Activated CD8-positive, alpha-beta T cell treated with anti-CD3 and anti-CD28 coated beads for 36 hours (primary cell): ENCODE data around the gene CCDC170. TPM values are rescaled to one million over a fixed set of nuclear protein-coding genes. Genes with fewer than 3 reads are reported as not detected.

ENCODE experiments used
- ATAC-seq: fragments of 200-7000 bp; cut with Tn5 transposase; one replicate; pipeline ENCODE4 v1.10.0; 2021; ENCODE audit warnings: mild to moderate bottlenecking, moderate library complexity
- CTCF ChIA-PET: fragments of 350-600 bp; sonication (Branson Sonifier 250); formaldehyde crosslinking; loops from one replicate; lab custom pipeline; 2021; ENCODE audit warnings: antibody characterized with exemption; lab: Charles Lee
- POLR2A ChIA-PET: fragments of 350-600 bp; sonication (Branson Sonifier 250); formaldehyde crosslinking; loops from one replicate; lab custom pipeline; 2021; ENCODE audit warnings: antibody characterized with exemption; lab: Charles Lee
- DNase-seq: peaks from one replicate; pipeline ENCODE4 v3.0.0-alpha.2; 2020
- H3K27ac Mint-ChIP-seq: one replicate; pipeline ENCODE4 v1.8.0; 2021; ENCODE audit warnings: mild to moderate bottlenecking, mixed read lengths
- H3K27me3 Mint-ChIP-seq: one replicate; pipeline ENCODE4 v1.8.0; 2021; ENCODE audit warnings: mixed read lengths
- H3K36me3 Mint-ChIP-seq: one replicate; pipeline ENCODE4 v1.8.0; 2021; ENCODE audit warnings: low read depth, mixed read lengths
- H3K4me1 Mint-ChIP-seq: one replicate; pipeline ENCODE4 v1.8.0; 2021; ENCODE audit warnings: low read depth, mixed read lengths
- H3K4me3 Mint-ChIP-seq: one replicate; pipeline ENCODE4 v1.8.0; 2021; ENCODE audit warnings: mild to moderate bottlenecking, moderate library complexity, mixed read lengths
- H3K9me3 Mint-ChIP-seq: one replicate; pipeline ENCODE4 v1.8.0; 2021; ENCODE audit warnings: mixed read lengths
- CTCF ChIP-seq: fragments of 200-600 bp; IDR thresholded peaks from one replicate; pipeline ENCODE4 v1.8.0; 2022; ENCODE audit warnings: antibody characterized with exemption, mild to moderate bottlenecking
- intact Hi-C: fragments of 100-400 bp; cut with micrococcal nuclease; formaldehyde crosslinking; loops from one replicate; pipeline ENCODE4 v1.10.0; 2022
- total RNA-seq, 2 experiments: library from RNA; stranded (reverse); gene quantifications; one replicate each; pipeline ENCODE4 v1.2.3, GENCODE V29; 2021

CCDC170 gene
- total RNA-seq, 2 experiments from 2014 or later = not detected

DNA sequence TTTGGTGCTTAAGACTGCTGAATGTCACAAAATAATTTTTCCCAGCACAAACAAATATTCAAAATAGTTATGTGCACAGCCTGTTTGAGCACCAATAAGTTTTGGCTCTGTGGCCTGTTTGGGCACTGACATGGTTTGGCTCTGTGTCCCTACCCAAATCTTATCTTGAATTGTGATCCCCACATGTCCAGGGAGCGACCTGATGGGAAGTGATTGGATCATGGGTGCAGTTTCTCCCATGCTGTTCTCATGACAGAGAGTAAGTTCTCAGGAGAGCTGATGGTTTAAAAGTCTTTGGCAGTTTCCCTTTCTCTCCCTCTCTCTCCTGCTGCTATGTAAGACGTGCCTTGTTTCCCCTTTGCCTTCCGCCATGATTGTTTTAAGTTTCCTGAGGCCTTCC lies 167.7 kb downstream of the CCDC170 start:
- H3K27ac Mint-ChIP-seq = no peak overlapping the region
- ChIA-PET CTCF (no interaction called here), POLR2A (no interaction called here)
- DNase-seq (no peak), ATAC-seq (no peak)
- no peak overlapping the region for H3K4me3 Mint-ChIP-seq
- H3K36me3 Mint-ChIP-seq = no peaks in the 10 kb centered on the region
- H3K27me3 Mint-ChIP-seq = no peaks in the 10 kb centered on the region
- H3K9me3 Mint-ChIP-seq = no peaks in the 10 kb centered on the region
- no peaks in the 10 kb centered on the region for H3K4me1 Mint-ChIP-seq
- no peak for TF ChIP-seq CTCF
- intact Hi-C loops = no loop called here

DNA sequence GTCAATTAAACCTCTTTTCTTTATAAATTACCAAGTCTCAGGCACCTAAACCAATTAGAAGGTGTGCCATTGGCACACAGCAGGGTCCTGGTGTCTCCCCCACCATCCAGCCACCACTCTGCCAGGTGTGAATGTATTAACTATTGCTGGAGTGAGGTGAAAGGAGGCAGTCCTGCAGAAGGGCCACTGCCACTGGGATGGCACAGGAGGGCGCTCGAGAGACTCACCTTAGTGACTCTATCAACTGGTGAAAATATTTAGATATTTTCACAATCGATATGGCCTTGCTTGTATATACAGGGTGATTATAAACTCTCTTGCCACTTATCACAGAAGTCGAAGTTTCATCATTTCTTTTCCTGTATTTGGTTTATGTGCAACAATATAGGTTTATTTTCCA lies 168.1 kb downstream of the CCDC170 start:
- no peaks in the 10 kb centered on the region for H3K4me1 Mint-ChIP-seq
- H3K27ac Mint-ChIP-seq = no peak overlapping the region
- ATAC-seq (no peak), DNase-seq (no peak)
- TF ChIP-seq CTCF = no peak
- H3K9me3 Mint-ChIP-seq = no peaks in the 10 kb centered on the region
- ChIA-PET CTCF (no interaction called here), POLR2A (no interaction called here)
- no peak overlapping the region for H3K4me3 Mint-ChIP-seq
- peaks cover 3% of the 10 kb centered on the region for H3K27me3 Mint-ChIP-seq
- H3K36me3 Mint-ChIP-seq = no peaks in the 10 kb centered on the region
- intact Hi-C loops = no loop called here

DNA sequence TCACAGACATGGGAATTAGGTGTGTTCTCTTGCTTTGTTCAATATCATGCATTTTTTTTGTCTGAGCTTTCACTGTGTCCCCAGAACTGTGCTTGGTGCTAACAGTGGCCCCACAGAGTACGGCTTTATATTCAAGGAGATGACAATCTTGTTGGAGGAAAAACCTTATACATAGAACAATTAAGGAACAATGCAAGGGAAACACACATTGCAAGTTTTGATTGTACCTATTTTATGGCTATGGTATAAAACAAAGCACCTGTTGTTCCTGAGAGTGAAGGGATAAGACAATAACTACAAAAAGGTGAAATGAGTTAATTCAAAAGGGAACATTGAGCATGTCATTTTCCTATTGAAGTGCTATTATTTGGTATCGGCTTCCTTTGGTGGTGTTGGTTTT lies 169.7 kb downstream of the CCDC170 start:
- POLR2A ChIA-PET = no interaction called here
- ATAC-seq (no peak), DNase-seq (no peak)
- H3K9me3 Mint-ChIP-seq = no peaks in the 10 kb centered on the region
- no peak overlapping the region for H3K27ac Mint-ChIP-seq
- no peak for TF ChIP-seq CTCF
- no peaks in the 10 kb centered on the region for H3K36me3 Mint-ChIP-seq
- CTCF ChIA-PET = no interaction called here
- intact Hi-C loops = no loop called here
- H3K4me1 Mint-ChIP-seq = no peaks in the 10 kb centered on the region
- no peak overlapping the region for H3K4me3 Mint-ChIP-seq
- H3K27me3 Mint-ChIP-seq = peaks cover 3% of the 10 kb centered on the region

- TF ChIP-seq CTCF = no peak
- Mint-ChIP-seq H3K4me1 (no peaks in the 10 kb centered on the region), H3K9me3 (no peaks in the 10 kb centered on the region), H3K27me3 (peaks cover 3% of the 10 kb centered on the region), H3K27ac (no peak overlapping the region), H3K36me3 (no peaks in the 10 kb centered on the region), H3K4me3 (no peak overlapping the region)
- ATAC-seq (no peak), DNase-seq (no peak)
- intact Hi-C loops = no loop called here
- ChIA-PET POLR2A (no interaction called here), CTCF (interaction anchor here (1.9 kb wide), 1 partner anchor 12 kb away, joined by 7 read pairs; no protein-coding TSS in a partner anchor)
Observed at GRCh38 chr6:151664390-151664789, 170.6 kb downstream of the CCDC170 start.

- Mint-ChIP-seq H3K9me3 (no peaks in the 10 kb centered on the region), H3K36me3 (no peaks in the 10 kb centered on the region), H3K27ac (no peak overlapping the region), H3K4me1 (no peaks in the 10 kb centered on the region), H3K27me3 (peaks cover 3% of the 10 kb centered on the region), H3K4me3 (no peak overlapping the region)
- TF ChIP-seq CTCF = no peak
- DNase-seq (no peak), ATAC-seq (no peak)
- intact Hi-C loops = no loop called here
- POLR2A ChIA-PET = no interaction called here
- CTCF ChIA-PET = interaction anchor here (1.9 kb wide), 1 partner anchor 11 kb away, joined by 7 read pairs; no protein-coding TSS in a partner anchor
Observed at GRCh38 chr6:151665329-151665728, 171.5 kb downstream of the CCDC170 start.
